AG08396 (cell line): ENCODE results near the gene ACER3.
"Not testable (repeated sequence)": the region's sequence is repeated elsewhere in the genome, so short reads cannot be mapped to it uniquely, and the experiment has no call there.

ENCODE experiments used
- DNase-seq: peaks from one replicate; pipeline ENCODE4 v3.0.0; 2012; ENCODE audit warnings: low spot score, mixed read lengths

ACER3 gene

GRCh38 chr11:76836613-76837291 lies 24.0 kb upstream of the ACER3 start:
- DNase-seq, result no peak

DNA sequence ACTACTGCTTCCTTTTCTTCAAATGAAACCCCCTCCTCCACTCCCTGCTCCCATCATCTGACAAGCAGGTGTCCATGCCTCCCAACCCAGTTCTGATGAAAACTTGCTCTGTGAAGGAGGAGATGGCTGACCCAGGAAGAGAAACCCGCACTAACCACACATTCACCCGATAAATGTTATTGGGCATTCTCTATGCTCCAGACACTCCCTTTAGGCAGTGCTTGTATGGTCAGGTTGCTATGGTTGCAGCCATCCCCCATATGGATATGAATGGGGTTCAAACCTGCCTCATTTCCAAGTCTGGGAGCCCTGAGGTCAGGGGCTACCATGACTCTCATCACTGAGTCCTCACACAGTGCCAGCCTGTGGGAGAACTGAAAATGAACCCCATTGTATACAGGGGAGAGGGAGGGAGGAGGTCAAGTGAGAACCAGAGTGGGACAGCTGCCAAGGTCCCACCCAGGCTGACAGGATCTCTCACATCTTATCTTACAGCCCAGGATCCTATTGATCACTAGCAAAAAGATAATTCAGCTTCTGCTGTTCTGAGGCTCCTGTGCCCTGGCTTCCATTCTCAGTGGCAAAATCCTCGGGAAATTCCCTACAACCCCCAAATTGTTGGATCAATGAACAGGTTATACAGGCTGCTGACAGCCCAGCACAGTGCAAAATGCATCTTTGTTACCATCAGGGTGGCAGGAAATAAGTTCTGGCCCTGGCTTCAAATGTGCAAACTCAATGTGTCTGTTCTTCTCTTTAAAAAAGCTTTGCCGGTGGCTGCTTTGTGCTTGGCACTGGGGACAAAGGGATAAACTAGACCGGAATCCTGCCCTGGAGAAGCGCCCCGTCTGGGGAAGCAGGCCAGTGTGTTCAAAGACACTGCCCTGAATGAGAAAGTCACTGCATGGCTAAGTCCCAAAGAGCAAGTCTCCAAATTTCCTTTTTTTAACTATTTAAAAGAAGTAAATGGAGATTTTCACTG lies 22.7 kb upstream of the ACER3 start:
- no peak for DNase-seq

DNA sequence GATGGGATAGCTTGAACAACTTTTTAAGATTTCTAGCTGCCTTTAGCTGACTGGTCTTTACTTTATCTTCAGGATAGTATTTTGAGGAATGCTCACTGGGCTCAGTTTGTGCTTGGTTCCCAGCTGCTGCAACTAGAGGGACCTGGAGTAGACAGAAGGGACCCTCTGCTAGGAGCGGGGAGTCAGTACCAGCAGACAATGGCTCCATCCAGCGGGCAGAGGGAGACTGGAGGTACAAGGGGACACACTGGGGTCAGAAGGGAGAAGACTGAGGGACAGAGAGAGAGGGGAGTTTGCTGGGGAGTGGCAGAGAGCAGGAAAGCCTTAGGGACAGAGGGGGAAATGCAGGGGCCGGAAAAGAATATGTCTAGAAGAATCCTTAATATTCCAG lies 22.0 kb upstream of the ACER3 start:
- no peak for DNase-seq

DNA sequence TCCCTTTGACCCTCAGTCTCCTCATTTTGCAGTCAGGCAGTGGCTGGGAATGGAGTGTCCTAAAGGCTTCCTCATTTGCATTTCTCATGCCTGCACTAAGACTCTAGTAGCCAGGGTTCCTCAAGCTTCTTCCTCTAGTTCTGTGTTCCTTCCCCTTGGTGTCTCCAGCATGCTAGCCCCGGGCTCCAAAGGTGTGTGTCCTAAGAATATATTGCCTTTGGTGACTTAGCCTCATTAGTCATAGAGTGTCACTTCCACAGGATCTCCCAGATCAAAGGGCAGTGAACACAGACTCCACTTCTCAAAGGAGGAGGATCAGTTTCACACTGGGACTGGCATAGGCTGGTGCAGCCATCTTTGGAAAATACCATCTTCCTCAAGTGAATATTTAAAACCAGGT lies 21.4 kb upstream of the ACER3 start:
- DNase-seq, result no peak

DNA sequence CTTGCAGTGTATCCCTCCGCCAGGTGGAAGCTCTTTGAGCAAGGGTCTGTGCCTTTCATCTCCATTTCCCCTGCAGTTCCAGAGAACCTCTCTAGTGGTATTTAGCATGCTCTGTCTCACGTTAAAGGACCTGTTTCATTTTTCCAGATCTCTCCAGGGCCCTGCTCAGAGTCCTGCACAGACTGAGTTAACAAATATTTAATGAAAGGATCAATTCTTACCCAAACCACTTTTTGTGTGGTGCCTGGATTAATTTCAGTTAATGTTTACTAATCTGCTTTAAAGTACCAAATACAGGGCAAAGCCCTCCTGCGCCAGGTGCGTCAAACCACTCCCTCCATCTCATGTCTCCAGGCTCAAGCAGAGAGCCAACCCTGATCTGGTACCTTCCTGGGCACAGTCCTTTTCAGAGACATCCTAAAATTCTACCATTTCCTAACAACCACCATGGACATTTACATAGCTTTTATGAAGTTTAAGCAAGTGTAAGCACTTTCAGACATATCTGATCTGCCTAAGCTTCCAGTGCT lies 18.7 kb upstream of the ACER3 start:
- DNase-seq, result no peak

DNA sequence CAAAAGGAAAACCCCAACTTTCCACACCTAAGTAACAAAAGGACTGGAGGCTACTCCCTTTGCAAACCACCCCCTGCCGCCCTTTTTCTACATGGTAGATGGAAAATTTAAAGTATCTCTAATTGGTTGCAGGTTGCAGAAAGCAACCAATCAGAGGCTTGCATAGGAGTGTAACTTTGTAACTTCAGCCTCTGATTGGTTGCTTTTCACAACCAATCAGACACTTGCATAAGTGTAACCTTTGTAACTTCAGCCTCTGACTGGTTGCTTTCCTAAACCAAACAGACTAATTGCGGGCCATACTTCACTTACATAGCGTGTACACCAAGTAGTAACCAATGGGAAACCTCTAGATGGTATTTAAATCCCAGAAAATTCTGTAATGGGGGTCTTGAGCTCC lies 16.8 kb upstream of the ACER3 start:
- DNase-seq, result no peak

DNA sequence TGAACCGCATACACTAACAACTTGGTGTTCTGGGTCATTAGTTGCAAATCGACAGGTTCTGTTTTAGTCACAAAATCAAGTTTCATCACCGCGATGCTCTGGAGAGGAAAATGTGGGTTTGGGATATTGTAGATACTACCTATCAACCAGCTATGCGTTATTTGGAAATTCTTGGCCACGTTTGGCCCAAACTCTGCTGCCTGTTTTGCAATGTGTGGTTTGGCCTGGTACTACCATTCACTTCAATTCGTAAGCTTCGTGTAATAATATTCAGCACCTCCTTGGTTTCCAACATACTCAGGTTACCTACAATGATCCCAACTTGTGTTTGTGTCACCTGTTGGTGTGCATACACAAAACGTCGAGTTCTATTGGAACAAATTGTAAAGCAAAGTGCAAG lies 16.2 kb upstream of the ACER3 start:
- DNase-seq, result no peak

DNA sequence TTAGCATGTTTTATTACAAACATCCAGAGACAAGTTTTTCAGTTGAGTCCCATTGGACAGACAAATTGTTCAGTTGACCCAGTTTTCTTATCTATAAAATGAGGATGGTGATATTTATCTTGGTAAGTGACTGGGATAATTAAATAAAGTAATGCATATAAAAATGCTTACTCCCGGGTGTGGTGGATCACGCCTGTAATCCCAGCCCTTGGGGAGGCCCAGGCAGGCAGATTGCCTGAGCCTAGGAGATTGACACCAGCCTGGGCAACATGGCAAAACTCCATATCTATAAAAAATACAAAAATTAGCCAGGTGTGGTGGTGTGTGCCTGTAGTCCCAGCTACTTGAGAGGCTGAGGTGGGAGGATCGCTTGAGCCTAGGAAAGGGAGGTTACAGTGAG lies 15.6 kb upstream of the ACER3 start:
- DNase-seq, result no peak

- no peak for DNase-seq
Observed at GRCh38 chr11:76846441-76846840, 14.3 kb upstream of the ACER3 start.

- DNase-seq, result no peak
Observed at GRCh38 chr11:76849376-76849775, 11.3 kb upstream of the ACER3 start.

DNA sequence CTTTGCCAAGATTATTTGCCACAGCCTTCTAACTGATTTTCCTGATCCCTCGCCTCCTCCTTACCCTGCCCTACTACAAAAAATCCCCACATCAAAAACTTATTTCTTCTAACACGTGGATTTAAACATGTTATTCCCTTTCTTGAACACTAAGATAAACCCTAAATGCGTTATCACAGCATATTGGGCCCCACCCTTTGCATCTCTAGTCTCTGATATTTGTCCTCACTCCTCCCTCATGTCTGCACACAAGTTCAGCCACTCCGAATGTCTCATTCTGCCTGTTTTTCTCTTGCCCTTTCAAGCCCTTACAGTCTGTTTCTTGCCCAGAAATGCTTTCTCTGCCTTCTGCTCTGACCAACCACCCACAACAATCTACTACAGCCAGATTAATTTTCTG lies 10.6 kb upstream of the ACER3 start:
- no peak for DNase-seq

- DNase-seq, result no peak
Observed at GRCh38 chr11:76850815-76851214, 9.9 kb upstream of the ACER3 start.

DNA sequence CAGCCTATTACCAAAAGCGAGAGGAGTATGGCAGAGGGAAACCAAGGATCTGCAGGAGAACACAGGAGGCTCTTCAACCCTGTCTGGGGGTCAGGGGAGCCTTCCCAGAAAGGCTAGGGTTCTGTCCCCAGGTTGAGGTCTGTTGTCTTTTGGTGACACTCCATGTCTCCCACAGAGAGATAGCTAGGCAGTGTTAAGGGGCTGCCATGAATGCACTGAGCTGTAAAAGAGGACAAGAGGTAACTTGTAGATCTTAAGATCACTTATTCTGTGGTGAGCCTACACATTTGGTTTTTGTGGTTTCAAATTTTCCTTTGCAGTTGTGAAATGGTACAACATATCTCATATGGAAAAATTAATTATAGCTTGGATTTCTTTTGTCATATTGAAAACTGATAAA lies 6.0 kb upstream of the ACER3 start:
- DNase-seq, result no peak

GRCh38 chr11:76855670-76856069 lies 5.0 kb upstream of the ACER3 start:
- not testable (repeated sequence) for DNase-seq

GRCh38 chr11:76856106-76856505 lies 4.6 kb upstream of the ACER3 start:
- no peak for DNase-seq

DNA sequence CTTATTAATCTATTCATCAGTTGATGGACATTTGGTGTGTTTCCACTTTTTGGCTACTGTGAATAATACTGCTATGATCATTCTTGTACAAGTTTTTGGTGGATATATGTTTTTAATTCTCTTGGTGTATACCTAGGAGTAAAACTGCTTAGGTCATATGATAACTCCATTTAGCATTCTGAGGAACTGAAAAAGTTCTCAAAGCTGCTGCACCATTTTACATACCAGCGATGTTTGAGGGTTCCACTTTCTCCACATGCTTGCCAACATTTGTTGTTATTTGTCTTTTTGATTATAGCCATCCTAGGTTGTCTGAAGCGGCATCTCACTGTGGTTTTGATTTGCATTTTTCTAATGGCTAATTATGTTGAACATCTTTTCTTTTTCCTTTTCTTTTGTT lies 4.1 kb upstream of the ACER3 start:
- DNase-seq, result no peak

DNA sequence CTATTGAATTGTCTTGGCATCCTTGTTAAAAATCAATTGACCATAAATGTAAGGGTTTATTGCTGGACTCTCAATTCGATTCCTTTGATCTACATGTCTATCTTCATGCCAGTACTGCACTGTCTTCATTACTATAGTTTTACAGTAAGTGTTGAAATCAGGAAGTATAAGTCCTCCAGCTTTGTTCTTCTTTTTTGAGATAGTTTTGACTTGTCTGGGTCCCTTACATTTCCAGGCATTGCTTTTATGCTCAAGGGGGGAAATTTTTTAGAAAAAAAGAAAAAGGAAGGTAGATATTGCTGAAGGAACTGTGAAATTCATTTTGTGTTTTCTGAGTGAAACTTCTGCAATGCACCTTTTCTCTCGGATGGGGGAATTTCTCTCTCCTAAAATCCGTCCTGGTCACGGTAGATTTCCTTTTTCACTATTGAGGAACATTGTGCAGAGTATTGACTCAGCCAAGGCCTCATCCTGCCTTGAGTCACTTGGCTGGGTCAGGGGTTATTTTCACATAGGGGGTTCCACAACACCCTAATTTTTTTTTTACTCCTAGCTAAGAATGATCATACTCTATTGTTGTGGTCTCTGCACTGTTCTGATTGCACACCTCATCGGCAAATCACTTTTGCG lies 2.8 kb upstream of the ACER3 start:
- DNase-seq, result no peak

DNA sequence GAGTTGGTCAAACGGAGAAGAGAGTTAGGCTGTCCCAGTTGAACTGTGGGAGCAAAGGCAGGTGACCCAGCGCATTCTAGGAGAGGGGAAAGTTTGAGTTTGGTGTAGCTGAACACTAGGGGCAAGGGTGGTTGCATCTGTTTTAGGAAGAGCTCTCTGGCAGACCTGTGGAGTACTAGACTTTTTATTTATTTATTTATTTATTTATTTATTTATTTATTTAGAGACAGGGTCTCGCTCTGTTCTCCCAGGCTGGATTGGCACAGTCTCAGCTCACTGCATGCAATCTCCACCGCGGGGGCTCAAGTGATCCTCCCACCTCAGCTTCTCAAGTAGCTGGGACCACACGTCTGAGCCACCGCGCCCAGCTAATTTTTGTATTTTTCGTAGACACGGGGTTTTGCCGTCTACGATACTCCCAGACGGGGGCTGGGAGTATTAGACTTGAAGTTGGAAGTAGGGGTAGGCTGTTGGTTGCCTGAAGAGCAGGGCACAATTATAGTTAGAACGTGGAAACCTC lies 950 bp upstream of the ACER3 start:
- DNase-seq, result no peak

GRCh38 chr11:76861490-76861953 lies 804 bp downstream of the ACER3 start:
- no peak for DNase-seq

DNA sequence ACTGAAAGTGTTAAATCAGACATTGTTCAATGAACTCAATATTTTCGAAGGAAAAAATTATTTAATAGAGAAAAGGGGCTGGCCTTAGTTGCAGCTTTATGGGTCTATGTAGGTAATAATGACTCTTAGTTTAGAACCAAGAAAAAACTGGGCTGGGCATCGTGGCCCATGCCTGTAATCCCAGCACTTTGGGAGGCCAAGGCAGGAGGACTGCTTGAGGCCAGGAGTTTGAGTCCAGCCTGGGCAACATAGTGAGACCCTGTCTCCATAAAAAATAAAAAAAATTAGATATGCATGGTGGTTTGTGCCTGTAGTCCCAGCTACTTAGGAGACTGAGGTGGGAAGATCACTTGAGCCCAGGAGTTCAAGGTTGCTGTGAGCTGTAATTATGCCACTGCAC lies 2.1 kb downstream of the ACER3 start:
- DNase-seq, result not testable (repeated sequence)

DNA sequence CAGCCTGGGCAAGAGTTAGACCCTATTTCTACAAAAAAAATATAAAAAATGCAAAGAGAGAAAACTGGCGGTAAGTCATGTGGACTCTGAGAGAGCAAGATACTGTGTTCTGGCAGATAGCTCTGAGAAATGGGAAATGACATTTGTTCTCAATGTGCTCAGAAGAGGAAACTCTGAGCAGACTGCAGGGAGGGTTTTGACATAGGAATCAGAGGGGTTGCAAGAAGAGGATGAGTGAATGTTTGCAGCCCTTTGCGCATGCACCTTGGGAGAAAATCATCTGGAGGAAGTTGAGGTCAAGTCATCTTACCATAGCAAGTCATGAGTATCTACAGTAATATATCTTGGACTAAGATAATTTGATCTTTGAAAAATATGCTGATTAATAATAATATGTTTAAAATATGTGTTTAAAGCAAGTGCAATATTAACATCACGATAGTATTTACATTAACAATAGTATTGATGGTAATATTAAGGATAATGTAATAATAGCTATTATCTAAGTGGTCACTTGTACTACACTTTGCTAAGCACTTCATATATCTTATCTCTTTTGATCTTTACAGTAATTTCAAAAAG lies 2.6 kb downstream of the ACER3 start:
- DNase-seq, result no peak
